Measurements from ENCODE around the gene UTY.

- TF ChIP-seq POLR2A (IDR thresholded peaks at IDR 0.05): no peak
- TF ChIP-seq, protein P1, sequence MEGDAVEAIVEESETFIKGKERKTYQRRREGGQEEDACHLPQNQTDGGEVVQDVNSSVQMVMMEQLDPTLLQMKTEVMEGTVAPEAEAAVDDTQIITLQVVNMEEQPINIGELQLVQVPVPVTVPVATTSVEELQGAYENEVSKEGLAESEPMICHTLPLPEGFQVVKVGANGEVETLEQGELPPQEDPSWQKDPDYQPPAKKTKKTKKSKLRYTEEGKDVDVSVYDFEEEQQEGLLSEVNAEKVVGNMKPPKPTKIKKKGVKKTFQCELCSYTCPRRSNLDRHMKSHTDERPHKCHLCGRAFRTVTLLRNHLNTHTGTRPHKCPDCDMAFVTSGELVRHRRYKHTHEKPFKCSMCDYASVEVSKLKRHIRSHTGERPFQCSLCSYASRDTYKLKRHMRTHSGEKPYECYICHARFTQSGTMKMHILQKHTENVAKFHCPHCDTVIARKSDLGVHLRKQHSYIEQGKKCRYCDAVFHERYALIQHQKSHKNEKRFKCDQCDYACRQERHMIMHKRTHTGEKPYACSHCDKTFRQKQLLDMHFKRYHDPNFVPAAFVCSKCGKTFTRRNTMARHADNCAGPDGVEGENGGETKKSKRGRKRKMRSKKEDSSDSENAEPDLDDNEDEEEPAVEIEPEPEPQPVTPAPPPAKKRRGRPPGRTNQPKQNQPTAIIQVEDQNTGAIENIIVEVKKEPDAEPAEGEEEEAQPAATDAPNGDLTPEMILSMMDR (IDR thresholded peaks at IDR 0.05): no peak
- no peak for TF ChIP-seq EP300 (IDR thresholded peaks at IDR 0.05)
- TF ChIP-seq POLR2AphosphoS5 (IDR thresholded peaks at IDR 0.05): no peak
These were observed 64.3 kb downstream of the UTY start for GRCh38 chrY:13415556-13415955.
